HCT116 (cell line): ENCODE measurements around the gene SRGAP3.

ENCODE experiments used
- CEBPB ChIP-seq: IDR thresholded peaks from 2 replicates; pipeline ENCODE4 v1.6.1; 2012; ENCODE audit warnings: low read depth
- CTCF ChIP-seq, 3 experiments: fragments of 200-600 bp in 1 of 3; sonication (generic) in 1 of 3; IDR thresholded peaks in 2 of 3; conservative IDR thresholded peaks in 1 of 3; 2 replicates each; pipeline ENCODE4 v1.5.1; 2012 to 2017; ENCODE audit warnings: low read depth in 2 of 3, low read length in 2 of 3, antibody characterized with exemption in 1 of 3, borderline replicate concordance in 1 of 3, control low read depth in 1 of 3, mild to moderate bottlenecking in 1 of 3, mixed read lengths in 1 of 3, mixed run types in 1 of 3, moderate library complexity in 1 of 3; ENCODE audit not compliant: insufficient read depth in 1 of 3
- EZH2phosphoT487 ChIP-seq: fragments of 200-600 bp; IDR thresholded peaks from 2 replicates; pipeline ENCODE4 v1.6.1; 2018; ENCODE audit warnings: antibody characterized with exemption, borderline replicate concordance
- POLR2A ChIP-seq: IDR thresholded peaks from 2 replicates; pipeline ENCODE4 v1.7.0; 2011; ENCODE audit warnings: borderline replicate concordance; ENCODE audit not compliant: insufficient read depth, insufficient read length; ENCODE audit errors: extremely low read depth
- POLR2AphosphoS5 ChIP-seq: IDR thresholded peaks from 2 replicates; pipeline ENCODE4 v1.6.1; 2011; ENCODE audit warnings: mild to moderate bottlenecking, low read depth, low read length, moderate library complexity
- RAD21 ChIP-seq: IDR thresholded peaks from 2 replicates; pipeline ENCODE4 v1.6.1; 2012; ENCODE audit warnings: low read depth, mild to moderate bottlenecking
- REST ChIP-seq: IDR thresholded peaks from 2 replicates; pipeline ENCODE4 v1.6.1; 2012; ENCODE audit warnings: low read depth
- SIN3A ChIP-seq: IDR thresholded peaks from 2 replicates; pipeline ENCODE4 v1.6.1; 2012; ENCODE audit warnings: low read depth
- SP1 ChIP-seq: IDR thresholded peaks from 2 replicates; pipeline ENCODE4 v1.6.1; 2012; ENCODE audit warnings: low read depth
- TF ChIP-seq, protein P1 (sequence below): IDR thresholded peaks from 2 replicates; pipeline ENCODE4 v1.6.1; 2012

DNA sequence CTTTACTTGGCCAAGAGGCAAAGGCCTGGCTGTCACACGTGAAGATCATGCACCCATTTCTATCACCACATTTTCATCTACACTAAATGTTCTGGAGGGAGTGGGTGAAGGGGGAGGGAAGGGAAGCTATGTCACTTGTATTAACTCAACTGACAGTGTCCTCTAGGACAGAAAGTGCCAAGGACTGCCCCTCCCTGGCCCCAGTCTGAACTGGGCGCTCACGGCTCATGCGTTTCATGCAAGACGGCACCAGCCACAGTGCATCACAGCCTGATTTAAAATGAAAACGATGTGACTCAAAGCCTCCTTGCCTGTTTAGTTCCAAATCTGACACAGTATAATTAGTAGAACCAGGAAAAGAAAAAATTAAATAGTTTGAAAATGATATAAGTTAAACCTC, 265.4 kb downstream of the SRGAP3 start:
- TF ChIP-seq POLR2A (no peak), RAD21 (no peak), REST (no peak), POLR2AphosphoS5 (no peak), SIN3A (no peak), CTCF (IDR thresholded peaks at IDR 0.05 in 2 of 3, conservative IDR thresholded peaks at IDR 0.05 in 1 of 3; ENCODE audit: borderline replicate concordance in 1 of 3, insufficient read depth in 1 of 3, low read depth in 2 of 3, low read length in 2 of 3) (no peak), EZH2phosphoT487 (no peak), SP1 (no peak), CEBPB (no peak)
- TF ChIP-seq, protein P1, sequence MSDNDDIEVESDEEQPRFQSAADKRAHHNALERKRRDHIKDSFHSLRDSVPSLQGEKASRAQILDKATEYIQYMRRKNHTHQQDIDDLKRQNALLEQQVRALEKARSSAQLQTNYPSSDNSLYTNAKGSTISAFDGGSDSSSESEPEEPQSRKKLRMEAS, result no peak
